Measurements from ENCODE around the gene C1orf105.

GRCh38 chr1:172397221-172397620, 23.3 kb upstream of the C1orf105 start:
- TF ChIP-seq, protein P1, sequence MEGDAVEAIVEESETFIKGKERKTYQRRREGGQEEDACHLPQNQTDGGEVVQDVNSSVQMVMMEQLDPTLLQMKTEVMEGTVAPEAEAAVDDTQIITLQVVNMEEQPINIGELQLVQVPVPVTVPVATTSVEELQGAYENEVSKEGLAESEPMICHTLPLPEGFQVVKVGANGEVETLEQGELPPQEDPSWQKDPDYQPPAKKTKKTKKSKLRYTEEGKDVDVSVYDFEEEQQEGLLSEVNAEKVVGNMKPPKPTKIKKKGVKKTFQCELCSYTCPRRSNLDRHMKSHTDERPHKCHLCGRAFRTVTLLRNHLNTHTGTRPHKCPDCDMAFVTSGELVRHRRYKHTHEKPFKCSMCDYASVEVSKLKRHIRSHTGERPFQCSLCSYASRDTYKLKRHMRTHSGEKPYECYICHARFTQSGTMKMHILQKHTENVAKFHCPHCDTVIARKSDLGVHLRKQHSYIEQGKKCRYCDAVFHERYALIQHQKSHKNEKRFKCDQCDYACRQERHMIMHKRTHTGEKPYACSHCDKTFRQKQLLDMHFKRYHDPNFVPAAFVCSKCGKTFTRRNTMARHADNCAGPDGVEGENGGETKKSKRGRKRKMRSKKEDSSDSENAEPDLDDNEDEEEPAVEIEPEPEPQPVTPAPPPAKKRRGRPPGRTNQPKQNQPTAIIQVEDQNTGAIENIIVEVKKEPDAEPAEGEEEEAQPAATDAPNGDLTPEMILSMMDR (IDR thresholded peaks at IDR 0.05; ENCODE audit: insufficient read depth, low read length, poor library complexity, severe bottlenecking) = no peak
- no peak for TF ChIP-seq EZH2phosphoT487 (conservative IDR thresholded peaks at IDR 0.05; ENCODE audit: low read length)

All from SU-DHL-6 (cell line).